Pons (tissue), 1 donor: Measurements from ENCODE around the gene PYGO1.

Experiments
- DNase-seq: peaks from one replicate; pipeline ENCODE4 v3.0.0-alpha.2; 2016; ENCODE audit warnings: low spot score

PYGO1 gene

DNA sequence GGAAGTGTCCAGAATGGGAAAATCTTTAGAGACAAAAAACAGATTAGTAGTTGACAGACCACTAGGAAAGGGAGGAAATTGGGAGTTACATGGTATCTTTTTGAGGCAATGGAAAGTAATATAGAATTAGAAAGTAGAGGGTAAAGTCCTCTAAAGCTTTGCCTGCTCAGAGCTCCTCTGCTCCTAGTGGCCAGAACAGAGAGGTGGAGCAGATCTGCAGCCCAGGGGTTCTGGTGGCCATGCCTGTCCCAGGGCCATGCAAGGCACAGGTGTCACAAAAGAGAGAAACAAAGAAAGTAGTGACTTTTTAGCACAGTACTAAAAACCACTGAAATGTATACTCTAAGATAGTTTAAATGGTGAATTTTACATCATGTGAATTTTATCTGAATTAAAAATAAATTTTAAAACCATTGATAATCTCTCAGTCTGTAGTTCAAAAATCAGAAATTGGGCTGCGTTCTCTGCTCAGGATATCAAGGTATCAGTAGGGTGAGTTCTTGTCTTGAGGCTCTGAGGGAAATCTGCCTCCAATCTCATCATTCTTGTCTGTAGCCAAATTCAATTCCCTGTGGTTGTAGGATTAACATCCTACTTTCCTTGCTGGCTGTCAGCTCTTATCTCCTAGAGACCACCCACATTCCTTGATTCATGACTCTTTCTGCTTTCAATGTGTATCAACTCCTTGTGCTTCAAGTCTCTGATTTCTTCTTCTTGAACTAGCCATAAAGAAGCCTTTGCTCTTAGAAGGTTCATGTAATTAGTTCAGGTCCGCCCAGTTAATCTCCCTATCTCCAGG is 23.6 kb downstream of the PYGO1 start:
- DNase-seq, result no peak

DNA sequence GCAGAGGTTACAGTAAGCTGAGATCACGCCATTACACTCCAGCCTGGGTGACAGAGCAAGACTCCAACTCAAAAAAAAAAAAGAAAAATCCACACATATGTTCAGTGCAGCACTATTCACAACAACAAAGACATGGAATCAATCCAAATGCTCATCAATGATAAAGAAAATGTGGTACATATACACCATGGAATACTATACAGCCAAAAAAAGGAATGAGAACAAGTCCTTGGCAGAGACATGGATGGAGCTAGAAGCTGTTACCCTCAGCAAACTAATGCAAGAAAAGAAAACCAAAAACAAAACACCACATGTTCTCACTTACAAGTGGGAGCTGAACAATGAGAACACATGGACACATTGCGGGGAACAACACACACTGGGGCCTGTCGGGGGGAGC is 25.5 kb downstream of the PYGO1 start:
- DNase-seq, result no peak

DNA sequence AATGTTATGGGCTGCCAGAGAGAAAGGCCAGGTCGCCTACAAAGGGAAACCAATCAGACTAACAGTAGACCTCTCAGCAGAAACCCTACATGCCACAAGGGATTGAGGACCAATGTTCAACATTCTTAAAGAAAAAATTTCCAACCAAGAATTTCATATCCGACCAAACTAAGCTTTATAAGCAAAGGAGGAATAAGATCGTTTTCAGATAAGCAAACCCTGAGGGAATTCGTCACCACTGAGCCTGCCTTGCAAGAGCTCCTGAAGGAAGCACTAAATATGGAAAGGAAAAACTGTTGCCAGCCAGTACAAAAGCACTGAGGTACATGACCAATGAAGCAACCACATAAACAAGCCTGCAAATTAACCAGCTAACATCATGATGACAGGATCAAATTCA is 33.1 kb downstream of the PYGO1 start:
- no peak for DNase-seq

DNA sequence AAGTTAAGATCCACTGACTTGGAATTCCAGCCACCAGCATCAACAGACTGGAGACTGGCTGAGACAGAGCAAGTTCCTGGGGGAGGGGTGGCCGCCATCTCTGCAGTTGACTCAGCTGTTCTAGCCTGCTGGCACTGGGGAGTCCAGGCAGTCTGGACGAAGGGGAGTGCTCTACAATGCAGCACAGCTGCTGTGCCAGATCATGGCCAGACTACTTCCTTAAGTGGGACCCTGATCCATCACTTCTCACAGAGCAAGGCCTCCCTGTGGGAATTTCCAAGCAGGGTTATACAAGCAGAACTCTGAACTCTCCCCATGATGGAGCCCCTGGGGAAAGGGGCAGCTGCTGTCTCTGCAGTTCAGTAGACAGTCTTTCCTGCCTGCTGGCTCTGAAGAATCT is 35.2 kb downstream of the PYGO1 start:
- peak; percentile 12 for DNase-seq

DNA sequence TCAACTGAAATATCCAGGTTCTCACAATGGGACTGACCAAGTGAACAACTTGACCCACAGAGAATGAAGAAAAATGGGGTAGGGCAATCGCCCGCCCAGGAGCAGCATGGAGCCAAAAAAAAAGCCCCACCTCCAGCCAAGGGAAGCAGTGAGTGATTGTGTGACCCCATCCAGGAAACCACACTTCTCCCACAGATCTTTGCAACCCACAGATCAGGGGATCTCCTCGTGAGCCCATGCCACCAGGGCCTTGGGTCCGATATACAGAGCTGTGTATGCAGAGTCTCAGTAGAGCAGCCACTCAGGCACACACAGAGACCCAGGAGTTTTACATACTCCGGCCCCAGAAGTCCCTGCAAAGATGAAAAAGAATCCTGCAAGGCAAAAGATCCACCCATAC is 35.7 kb downstream of the PYGO1 start:
- no peak for DNase-seq

DNA sequence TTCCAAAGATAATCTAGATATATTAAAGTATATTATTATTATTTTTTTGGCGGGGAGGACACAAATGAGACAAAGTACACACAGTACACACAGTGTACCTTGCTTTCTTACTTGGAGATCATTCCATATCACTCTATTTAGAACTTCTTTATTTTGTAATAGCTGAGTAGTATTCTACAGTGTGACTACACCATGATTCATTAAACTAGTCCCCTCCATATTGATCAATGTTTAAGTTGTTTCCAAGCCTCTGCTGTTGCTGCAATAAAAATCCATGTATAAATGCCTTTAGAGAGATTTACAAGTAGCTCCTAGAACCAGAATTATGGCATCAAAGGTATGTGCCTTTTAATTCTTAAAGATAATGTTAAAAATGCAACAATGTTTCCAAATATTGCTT is 38.8 kb downstream of the PYGO1 start:
- DNase-seq, result no peak

DNA sequence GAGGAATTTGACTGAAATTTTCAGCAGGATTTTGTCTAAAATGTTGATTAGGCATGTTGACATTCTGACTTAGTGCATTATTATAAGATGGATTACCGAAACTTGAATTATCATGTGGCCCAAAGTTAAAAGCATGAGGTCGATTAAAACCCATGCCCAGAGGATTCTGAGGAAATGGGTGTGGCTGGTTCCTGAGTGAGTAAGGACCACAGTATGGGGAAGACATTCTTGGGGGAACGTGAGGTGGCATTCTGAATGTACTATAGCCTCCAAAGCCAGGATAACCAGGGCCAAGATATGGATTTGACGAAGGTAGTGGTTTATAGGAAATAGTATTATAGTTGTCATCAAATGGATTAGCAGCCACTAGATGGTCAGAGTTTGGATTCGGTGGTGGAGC is 41.4 kb downstream of the PYGO1 start:
- DNase-seq, result no peak

DNA sequence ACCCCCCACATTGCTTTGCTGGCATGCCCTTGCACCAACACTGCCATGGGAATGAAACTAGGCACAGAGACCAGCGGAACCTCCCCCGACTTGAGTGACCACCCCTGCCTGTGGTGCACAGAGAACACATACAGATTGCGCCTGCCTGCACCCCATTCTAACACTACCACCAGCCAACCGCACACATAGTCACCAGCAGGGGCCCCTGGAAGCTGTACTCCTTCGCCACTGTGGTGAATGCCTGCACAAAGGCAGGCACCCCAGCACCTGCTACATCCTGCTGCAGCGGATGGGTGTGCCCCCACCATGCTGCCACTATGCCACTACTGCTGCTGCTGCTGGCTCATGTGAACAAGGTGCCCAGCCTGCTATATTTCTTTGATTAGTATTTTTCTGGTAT is 52.7 kb downstream of the PYGO1 start:
- DNase-seq, result no peak

DNA sequence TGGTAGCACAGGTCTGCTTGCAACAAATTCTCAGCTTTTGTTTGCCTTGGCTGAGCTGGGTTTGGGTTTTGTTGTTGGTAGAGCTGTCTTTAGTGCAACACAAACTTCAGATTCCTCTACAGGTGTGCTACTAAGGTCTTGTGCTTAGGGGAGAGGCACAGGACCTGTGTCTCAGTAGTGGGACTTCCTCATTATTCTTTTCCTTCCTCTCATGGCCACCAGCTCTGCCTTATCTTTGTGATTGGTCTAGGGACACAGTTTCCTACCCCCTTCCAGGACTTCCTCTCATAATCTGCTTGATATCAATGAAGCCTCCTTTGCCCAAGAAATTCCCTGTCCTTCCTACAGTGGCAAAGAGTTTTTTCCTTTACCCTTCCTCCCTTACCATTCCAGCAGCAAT is 55.2 kb downstream of the PYGO1 start:
- no peak for DNase-seq

DNA sequence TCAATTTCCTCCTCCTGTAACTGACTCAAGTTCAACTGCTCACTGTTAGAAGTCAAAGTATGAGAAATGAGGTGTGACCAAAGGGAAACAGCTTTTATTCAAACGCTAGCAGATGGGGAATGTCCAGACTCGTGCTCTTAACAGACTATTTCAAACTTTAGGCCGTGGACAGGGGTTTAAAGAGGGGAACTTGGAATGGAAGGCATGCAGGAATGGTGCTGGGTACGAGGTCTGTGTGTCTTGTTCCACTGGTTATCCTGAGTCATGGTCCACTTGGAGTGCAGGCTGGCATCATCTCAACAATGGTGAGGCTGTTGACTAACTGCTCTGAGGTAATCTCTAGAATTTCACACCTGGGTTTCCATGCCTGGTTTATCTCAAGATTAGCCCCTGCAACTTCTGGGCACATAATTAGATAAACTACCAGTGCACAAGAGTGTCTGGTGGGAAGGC is 57.3 kb downstream of the PYGO1 start:
- DNase-seq, result no peak

DNA sequence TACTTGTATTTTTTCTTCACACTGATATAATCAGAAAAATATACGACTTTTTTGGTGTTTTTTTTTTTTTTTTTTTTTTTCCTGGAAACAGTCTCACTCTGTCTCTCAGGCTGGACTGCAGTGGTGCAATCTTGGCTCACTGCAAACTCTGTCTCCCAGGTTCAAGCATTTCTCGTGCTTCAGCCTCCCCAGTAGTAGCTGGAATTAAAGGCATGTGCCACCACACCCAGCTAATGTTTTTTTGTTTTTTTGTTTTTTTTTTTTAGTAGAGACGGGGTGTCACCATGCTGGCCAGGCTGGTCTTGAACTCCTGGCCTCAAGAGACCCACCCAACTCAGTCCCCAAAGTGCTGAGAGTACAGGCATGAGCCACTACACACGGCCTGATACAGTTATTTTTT is 59.3 kb downstream of the PYGO1 start:
- no peak for DNase-seq

DNA sequence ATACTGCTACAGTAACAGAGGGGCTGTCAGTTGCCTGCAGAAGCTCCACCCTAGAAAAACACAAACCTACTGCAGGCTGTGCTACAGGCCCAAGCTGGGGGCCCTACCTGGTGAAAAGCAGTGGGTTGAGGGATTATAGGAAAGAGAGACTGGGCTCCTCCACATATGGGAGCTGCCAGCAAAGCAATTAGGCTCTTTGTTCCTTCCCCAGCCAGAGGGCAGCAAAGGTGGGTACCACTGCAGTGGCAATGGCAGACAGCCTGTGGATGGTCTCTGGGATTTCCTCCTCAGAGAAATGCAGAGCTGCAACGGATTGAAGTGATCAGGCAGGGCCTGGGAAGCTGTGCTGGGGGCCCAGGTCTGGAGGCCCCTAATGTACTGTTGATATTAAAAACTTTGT is 61.0 kb downstream of the PYGO1 start:
- DNase-seq, result no peak

DNA sequence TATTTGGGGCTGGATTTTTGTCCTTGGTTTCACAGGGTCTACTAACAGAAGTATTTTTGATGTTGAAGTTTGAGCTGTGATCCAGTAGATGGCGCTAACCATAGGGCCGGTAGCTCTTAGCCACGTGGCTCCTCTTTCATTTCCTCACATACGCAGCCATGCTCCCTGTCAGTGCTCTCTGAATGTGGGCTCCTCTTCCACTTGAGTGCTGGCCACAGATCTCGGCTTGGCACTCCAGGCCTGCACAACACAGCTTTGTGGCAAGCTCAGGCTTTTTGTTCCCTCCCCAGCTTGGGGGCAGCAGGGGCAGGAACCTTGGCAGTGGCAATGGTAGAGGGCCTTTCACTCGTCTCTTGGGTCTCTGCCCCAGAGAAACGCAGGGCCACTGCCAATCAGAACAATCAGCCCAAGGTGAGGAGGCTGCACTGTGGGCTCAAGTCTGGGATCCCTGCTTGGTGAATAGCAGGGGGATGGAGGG is 61.5 kb downstream of the PYGO1 start:
- peak; percentile 30 for DNase-seq

DNA sequence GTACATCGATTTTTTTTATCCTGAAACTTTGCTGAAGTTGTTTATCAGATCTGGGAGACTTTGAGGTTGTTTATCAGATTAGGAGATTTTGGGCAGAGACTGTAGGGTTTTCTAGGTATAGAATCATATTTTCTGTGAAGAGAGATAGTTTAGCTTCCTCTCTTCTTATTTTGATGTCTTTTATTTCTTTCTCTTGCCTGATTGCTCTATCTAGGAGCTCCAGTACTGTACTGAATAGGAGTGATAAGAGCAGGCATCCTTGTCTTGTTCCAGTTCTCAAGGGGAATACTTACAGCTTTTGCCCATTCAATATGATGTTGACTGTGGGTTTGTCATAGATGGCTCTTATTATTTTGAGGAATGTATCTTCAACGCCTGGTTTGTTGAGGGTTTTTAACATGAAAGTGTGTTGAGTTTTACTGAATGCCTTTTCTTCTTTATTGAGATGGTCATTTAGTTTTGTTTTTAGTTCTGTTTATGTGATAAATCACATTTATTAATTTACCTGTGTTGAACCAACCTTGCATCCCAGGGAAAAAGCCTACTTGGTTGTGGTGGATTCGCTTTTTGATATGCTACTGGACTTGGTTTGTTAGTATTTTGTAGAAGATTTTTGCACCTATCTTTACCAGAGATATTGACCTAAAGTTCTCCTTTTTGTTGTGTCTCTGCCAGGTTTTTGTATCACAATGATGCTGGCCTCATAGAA is 65.2 kb downstream of the PYGO1 start:
- no peak for DNase-seq

DNA sequence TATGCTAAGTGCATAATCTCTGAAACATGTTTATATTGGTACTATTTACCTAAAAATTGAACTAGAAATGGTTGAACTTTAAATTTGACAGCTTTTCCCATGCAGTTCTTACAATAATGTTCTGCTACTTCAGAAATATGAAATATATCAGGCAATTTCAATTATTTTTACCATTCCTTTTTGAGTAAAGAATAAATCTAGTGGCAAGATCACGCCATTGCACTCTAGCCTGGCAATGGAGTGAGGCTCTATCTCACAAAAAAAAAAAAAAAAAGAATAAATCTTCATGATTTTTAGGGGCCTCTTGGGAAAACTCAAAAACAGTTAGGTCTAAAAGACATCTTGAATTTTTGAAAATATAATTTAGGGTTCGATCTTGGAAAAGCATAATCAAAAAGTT is 69.5 kb downstream of the PYGO1 start:
- no peak for DNase-seq

DNA sequence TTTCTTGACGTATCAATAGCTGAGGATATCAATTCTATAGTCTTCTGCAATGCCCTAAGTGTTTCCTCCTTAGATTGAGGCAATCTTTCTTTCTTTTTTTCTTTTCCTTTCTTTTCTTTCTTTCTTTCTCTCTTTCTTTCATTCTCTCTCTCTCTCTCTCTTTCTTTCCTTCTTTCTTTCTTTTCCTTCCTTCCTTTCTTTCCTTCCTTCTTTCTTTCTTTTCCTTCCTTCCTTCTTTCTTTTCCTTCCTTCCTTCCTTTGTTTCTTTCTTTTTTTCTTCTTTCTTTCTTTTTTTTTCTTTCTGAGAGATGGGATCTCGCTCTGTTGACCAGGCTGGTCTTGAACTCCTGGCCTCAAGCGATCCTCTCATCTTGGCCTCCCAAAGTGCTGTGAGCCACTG is 70.1 kb downstream of the PYGO1 start:
- DNase-seq, result no peak

DNA sequence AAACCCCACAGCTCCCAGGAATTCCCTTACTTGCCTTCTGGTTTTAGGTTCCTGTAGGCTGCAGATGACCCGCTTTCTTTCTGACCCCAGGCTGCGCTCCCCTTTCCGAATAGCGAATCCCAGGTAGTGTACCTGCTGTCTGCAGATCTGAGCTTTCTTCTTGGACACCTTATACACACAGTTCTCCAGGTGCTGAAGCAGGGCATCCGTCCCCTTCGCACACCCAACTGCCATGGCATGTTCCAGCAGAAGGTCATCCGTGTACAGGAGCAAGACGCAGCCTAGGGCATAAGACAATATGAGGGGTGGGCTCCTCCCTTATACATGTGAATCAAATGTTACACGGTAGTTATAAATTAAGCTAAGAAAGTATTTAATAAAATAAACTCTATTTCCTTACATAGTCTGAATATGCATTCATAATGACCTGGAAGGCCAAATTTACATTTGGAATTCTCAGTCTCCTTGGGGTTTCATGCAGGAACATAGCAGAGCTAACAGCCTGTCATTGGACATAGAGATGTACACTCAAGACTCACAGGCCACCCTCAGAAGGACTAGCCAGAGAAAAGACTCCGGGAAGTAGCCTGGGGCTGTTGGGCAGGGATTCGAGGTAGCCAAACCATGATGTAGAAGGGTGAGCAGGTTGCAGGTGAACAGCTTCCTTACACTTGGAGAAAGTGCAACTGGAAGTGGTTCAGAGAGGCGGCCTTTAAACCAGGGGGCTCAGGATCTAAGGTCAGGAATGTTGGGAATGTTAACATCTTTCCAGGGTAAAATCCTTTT is 72.0 kb downstream of the PYGO1 start:
- DNase-seq, result no peak

DNA sequence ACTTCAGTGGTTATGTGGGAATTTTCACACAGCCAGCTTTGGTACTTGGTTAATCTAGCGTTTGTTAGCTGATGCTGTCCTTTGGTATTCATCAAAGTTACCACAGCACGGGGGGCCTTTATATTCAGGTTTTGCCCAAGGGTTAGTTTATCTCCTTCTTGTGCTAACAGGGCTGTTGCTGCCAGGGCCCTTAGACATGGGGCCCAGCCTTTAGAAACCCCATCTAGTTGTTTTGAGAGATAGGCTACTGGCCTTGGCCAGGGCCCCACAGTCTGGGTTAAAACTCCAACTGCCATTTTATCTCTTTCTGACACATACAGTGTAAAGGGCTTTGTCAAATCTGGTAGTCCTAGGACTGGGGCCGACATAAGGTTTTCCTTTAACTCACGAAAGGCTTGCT is 72.7 kb downstream of the PYGO1 start:
- no peak for DNase-seq

DNA sequence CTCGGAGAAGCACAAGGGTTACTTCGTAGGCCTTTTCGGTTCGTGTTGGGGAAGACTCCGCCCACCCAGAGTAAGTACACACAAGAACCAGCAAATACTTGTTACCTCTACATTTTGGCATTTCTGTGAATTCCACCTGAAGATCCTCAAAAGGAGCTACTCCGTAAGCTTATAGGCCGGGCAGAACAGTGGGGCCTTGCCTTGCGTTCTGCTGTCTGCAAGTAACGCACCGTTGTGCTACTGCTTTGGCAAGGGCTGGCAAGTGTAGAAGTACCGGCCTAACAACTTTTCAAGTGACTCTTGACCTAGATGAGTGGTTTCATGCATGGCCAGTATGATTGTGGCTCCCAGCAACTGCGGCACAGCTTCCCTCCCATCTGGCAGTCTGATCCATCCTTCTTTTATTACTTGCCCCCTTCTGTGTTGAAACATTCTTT is 73.7 kb downstream of the PYGO1 start:
- no peak for DNase-seq

DNA sequence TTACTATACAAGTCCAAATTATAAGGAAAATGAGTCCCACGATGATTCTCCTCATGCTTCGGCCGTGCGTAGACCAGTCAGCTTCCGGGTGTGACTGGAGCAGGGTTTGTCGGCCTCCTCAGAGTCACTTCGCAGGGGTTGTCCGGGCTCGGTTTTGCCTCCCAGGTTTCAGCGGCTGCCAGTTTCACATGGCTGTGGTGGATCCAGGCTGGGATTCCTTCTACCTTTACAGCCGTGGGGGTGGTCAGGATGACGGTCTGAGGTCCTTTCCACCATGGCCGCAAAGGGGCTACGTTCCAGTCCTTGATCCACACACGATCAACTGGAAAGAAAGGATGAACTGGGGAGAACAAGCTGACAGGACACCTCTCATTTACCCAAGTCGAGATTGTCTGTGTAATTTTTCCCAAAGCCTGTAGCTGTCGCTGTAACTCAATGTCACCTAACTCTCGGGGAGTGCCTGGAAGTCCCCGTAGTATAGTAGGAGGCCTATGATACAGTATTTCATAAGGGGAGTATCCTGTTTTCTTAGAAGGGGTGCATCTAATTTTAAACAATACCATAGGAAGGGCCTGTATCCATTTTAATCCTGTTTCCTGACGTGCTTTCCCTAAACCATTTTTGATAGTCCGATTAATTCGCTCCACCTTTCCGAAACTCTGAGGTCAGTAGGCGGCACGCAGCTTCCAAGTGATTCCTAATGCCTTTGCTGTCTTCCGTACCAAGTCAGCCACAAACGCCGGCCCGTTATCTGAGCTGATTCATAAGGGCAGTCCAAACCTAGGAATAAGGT is 74.3 kb downstream of the PYGO1 start:
- DNase-seq, result peak; percentile 25

DNA sequence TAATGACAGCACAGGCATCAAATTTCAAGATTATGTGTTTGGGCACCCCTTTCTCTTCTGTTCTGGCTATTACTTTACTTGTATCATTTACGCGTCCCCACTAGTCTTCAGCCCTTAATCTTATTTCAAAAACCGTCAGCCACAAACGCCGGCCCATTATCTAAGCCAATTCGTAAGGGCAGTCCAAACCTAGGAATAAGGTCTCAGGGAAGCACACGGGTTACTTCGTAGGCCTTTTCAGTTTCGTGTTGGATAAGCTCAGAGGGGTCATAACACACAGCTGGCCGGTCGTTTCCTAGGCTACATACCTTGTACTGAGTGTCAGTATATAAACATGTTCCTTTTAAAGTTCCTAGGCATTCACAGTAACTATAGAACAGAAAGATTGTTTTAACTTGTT is 75.0 kb downstream of the PYGO1 start:
- DNase-seq, result no peak

DNA sequence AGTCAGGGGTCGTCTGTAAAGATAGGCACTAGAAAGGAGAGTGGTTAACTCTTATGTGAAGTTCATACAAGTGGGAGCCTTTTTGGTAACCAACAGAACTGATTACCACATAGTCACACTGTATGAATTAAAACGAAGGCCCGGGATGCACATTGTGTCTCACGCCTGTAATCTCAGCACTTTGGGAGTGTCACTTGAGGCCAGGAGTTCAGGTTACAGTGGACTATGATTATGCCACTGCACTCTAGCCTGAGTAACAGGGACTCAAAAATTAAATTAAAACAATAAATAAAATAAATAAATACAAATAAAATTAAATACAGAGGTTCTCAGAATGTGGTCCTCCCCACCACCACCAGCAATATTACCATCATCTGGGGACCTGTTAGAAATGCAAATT is 80.6 kb downstream of the PYGO1 start:
- no peak for DNase-seq
